Fibroblast of lung (primary cell): ENCODE results near the gene SNAPC2. TPM values are rescaled to one million over a fixed set of nuclear protein-coding genes. Genes with fewer than 3 reads are reported as not detected.

ENCODE experiments used
- DNase-seq, 2 donors: peaks; one replicate each; pipeline versions ENCODE4 v3.0.0 to v3.0.0-alpha.2; 2010; ENCODE audit warnings: low read depth in 2 of 2
- H2AFZ ChIP-seq: 2 replicates; pipeline ENCODE4 v1.5.1; 2012; ENCODE audit warnings: low read length, control low read depth, inconsistent platforms
- H3K27ac ChIP-seq: 2 replicates; pipeline ENCODE4 v1.5.1; 2011; ENCODE audit warnings: low read length, control low read depth; ENCODE audit not compliant: insufficient read depth
- H3K27me3 ChIP-seq: 2 replicates; pipeline ENCODE4 v1.5.1; 2011; ENCODE audit warnings: mild to moderate bottlenecking, low read length; ENCODE audit not compliant: control insufficient read depth, insufficient read depth
- H3K36me3 ChIP-seq: 2 replicates; pipeline ENCODE4 v1.5.1; 2011; ENCODE audit warnings: low read length; ENCODE audit not compliant: control insufficient read depth, insufficient read depth
- H3K4me1 ChIP-seq: 2 replicates; pipeline ENCODE4 v1.5.1; 2011; ENCODE audit warnings: low read length; ENCODE audit not compliant: control insufficient read depth, insufficient read depth; ENCODE audit errors: extremely low read depth
- H3K4me2 ChIP-seq: 2 replicates; pipeline ENCODE4 v1.5.1; 2011; ENCODE audit warnings: low read length, control low read depth; ENCODE audit not compliant: insufficient read depth; ENCODE audit errors: extremely low read depth
- H3K4me3 ChIP-seq, 4 experiments: fragments of 200-600 bp in 1 of 4; sonication (generic) in 1 of 4; replicated peaks in 1 of 4; 2 replicates each; pipeline ENCODE4 v1.5.1; 2011 to 2016; ENCODE audit warnings: low read length in 4 of 4, low read depth in 3 of 4, mild to moderate bottlenecking in 3 of 4, control low read depth in 2 of 4, inconsistent platforms in 1 of 4, mixed read lengths in 1 of 4; ENCODE audit not compliant: insufficient read depth in 1 of 4; ENCODE audit errors: control extremely low read depth in 1 of 4
- H3K79me2 ChIP-seq: 2 replicates; pipeline ENCODE4 v1.5.1; 2012; ENCODE audit warnings: mild to moderate bottlenecking, low read length, inconsistent platforms; ENCODE audit not compliant: control insufficient read depth, insufficient read depth
- H3K9ac ChIP-seq: 2 replicates; pipeline ENCODE4 v1.5.1; 2011; ENCODE audit warnings: mild to moderate bottlenecking, low read length, control low read depth; ENCODE audit not compliant: insufficient read depth
- H3K9me3 ChIP-seq: 2 replicates; pipeline ENCODE4 v1.5.1; 2012; ENCODE audit warnings: low read depth, low read length; ENCODE audit not compliant: control insufficient read depth, insufficient read depth
- H4K20me1 ChIP-seq: 2 replicates; pipeline ENCODE4 v1.5.1; 2011; ENCODE audit warnings: low read length; ENCODE audit not compliant: control insufficient read depth, insufficient read depth; ENCODE audit errors: extremely low read depth
- EZH2 ChIP-seq: IDR thresholded peaks from 2 replicates; pipeline ENCODE4 v1.5.1; 2012; ENCODE audit warnings: low read length, control low read depth, mild to moderate bottlenecking; ENCODE audit errors: missing control alignments
- polyA plus RNA-seq, 2 donors: library from polyadenylated mRNA; depleted of rRNA in 1 of 2; stranded (reverse) in 1 of 2; unstranded in 1 of 2; fragments of >200 nt; gene quantifications; 2 replicates each; pipeline ENCODE4 v1.2.1, GENCODE V29; 2011 to 2012; ENCODE audit warnings: missing spikeins in 1 of 2
- total RNA-seq: library from RNA; depleted of rRNA; stranded (reverse); fragments of >200 nt; gene quantifications from 2 replicates; pipeline ENCODE4 v1.2.1, GENCODE V29; 2014
- TF ChIP-seq, protein P1 (sequence below), 2 donors: IDR thresholded peaks in 1 of 2; conservative IDR thresholded peaks in 1 of 2; 1 replicate in 1 of 2; 2 replicates in 1 of 2; pipeline ENCODE4 v1.5.1; 2011 to 2012; ENCODE audit warnings: low read length in 2 of 2, control low read depth in 1 of 2, inconsistent platforms in 1 of 2, low read depth in 1 of 2, mild to moderate bottlenecking in 1 of 2

The SNAPC2 gene
- total and polyA plus RNA-seq, 2 donors (not counting 1 experiment from before 2014, with no cell fraction given) = 11.4 to 13.4 TPM

DNA sequence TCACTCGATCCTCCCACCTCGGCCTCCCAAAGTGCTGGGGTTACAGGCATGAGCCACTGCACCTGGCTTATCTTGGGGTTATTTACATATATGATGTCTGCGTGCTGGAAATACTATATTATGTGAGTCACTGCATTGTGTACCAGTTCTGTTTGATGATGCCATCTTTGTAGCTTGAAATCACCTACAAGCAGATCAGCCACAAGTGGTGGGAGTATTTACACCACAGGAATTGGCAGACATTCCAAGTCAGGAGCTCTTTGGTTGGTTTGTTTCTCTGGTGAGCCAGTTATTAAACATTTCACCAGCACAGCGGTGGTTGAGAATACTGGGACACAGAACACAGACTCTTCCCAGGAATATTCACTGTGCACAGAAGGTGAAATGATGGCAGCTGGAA is 27.8 kb downstream of the SNAPC2 start:
- Histone ChIP-seq H3K36me3 (no peaks in the 10 kb centered on the region), H2AFZ (no peak overlapping the region), H3K4me1 (no peaks in the 10 kb centered on the region), H3K27me3 (no peaks in the 10 kb centered on the region), H3K9ac (no peak overlapping the region), H3K79me2 (peaks cover 2% of the 10 kb centered on the region), H3K4me3 (no peak overlapping the region), H3K9me3 (no peaks in the 10 kb centered on the region), H4K20me1 (no peaks in the 10 kb centered on the region), H3K27ac (no peak overlapping the region), H3K4me2 (no peak overlapping the region)
- TF ChIP-seq, protein P1, sequence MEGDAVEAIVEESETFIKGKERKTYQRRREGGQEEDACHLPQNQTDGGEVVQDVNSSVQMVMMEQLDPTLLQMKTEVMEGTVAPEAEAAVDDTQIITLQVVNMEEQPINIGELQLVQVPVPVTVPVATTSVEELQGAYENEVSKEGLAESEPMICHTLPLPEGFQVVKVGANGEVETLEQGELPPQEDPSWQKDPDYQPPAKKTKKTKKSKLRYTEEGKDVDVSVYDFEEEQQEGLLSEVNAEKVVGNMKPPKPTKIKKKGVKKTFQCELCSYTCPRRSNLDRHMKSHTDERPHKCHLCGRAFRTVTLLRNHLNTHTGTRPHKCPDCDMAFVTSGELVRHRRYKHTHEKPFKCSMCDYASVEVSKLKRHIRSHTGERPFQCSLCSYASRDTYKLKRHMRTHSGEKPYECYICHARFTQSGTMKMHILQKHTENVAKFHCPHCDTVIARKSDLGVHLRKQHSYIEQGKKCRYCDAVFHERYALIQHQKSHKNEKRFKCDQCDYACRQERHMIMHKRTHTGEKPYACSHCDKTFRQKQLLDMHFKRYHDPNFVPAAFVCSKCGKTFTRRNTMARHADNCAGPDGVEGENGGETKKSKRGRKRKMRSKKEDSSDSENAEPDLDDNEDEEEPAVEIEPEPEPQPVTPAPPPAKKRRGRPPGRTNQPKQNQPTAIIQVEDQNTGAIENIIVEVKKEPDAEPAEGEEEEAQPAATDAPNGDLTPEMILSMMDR (conservative IDR thresholded peaks at IDR 0.05 in 1 of 2, IDR thresholded peaks at IDR 0.05 in 1 of 2; ENCODE audit: low read depth in 1 of 2, low read length in 2 of 2) = no peak
- no peak for TF ChIP-seq EZH2
- peak in 1 of 2 donors; percentile 61 for DNase-seq

DNA sequence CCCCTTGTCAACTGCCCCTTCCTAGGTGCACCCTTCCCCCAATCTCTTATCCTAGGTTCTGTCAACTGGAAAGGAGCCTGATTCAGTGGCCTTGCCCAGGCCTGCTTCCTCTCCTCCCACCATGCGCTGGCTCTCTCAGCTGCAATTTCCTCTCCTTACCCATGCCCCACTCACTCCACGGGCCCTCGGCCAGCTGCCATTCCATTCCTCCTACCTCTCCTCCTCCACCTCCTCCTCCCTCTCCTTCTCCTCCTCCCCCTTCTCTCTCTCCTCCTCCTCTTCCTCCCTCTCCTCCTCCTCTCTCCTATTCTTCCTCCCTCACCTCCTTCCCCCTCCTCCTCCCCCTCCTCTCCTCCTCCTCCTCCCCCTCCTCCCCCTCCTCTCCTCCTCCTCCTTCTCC is 32.9 kb downstream of the SNAPC2 start:
- no peak overlapping the region for H3K4me3 ChIP-seq
- DNase-seq = peak in 1 of 2 donors; percentile 41
- H3K27ac ChIP-seq = no peak overlapping the region
- no peaks in the 10 kb centered on the region for H3K79me2 ChIP-seq
- H3K27me3 ChIP-seq = no peaks in the 10 kb centered on the region
- H3K9ac ChIP-seq = no peak overlapping the region
- H2AFZ ChIP-seq = no peak overlapping the region
- no peaks in the 10 kb centered on the region for H3K36me3 ChIP-seq
- H4K20me1 ChIP-seq = no peaks in the 10 kb centered on the region
- no peaks in the 10 kb centered on the region for H3K4me1 ChIP-seq
- no peak overlapping the region for H3K4me2 ChIP-seq
- TF ChIP-seq, protein P1 (conservative IDR thresholded peaks at IDR 0.05 in 1 of 2, IDR thresholded peaks at IDR 0.05 in 1 of 2; ENCODE audit: low read depth in 1 of 2, low read length in 2 of 2) = no peak
- TF ChIP-seq EZH2 = no peak
- H3K9me3 ChIP-seq = no peaks in the 10 kb centered on the region

- Histone ChIP-seq H2AFZ (no peak overlapping the region), H4K20me1 (no peaks in the 10 kb centered on the region), H3K9me3 (no peaks in the 10 kb centered on the region), H3K4me3 (no peak overlapping the region), H3K79me2 (no peaks in the 10 kb centered on the region), H3K9ac (no peak overlapping the region), H3K27me3 (no peaks in the 10 kb centered on the region), H3K27ac (no peak overlapping the region), H3K4me1 (no peaks in the 10 kb centered on the region), H3K36me3 (no peaks in the 10 kb centered on the region), H3K4me2 (no peak overlapping the region)
- no peak for DNase-seq
- TF ChIP-seq, protein P1 (conservative IDR thresholded peaks at IDR 0.05 in 1 of 2, IDR thresholded peaks at IDR 0.05 in 1 of 2; ENCODE audit: low read depth in 1 of 2, low read length in 2 of 2) = no peak
- no peak for TF ChIP-seq EZH2
Observed at GRCh38 chr19:7953576-7953975, 33.4 kb downstream of the SNAPC2 start.
